H9 (cell line): Measurements from ENCODE around the gene PPT1. TPM values are rescaled to one million over a fixed set of nuclear protein-coding genes. Genes with fewer than 3 reads are reported as not detected.

Experiments used
- DNase-seq: peaks from one replicate; pipeline ENCODE4 v3.0.0-alpha.2; 2017
- H2AFZ ChIP-seq: one replicate; pipeline ENCODE4 v1.6.1; 2013; ENCODE audit warnings: mild to moderate bottlenecking, low read length, control low read depth, moderate library complexity
- H2AK5ac ChIP-seq: 2 replicates; pipeline ENCODE4 v1.6.1; 2013; ENCODE audit warnings: low read length, control low read depth, mixed read lengths; ENCODE audit not compliant: insufficient read length
- H2BK120ac ChIP-seq: one replicate; pipeline ENCODE4 v1.6.1; 2013; ENCODE audit warnings: low read depth, mild to moderate bottlenecking, low read length, control low read depth, inconsistent platforms; ENCODE audit not compliant: poor library complexity, severe bottlenecking
- H2BK12ac ChIP-seq: 2 replicates; pipeline ENCODE4 v1.6.1; 2013; ENCODE audit warnings: low read length, control low read depth, mixed read lengths, low read depth; ENCODE audit not compliant: insufficient read length
- H2BK15ac ChIP-seq: 2 replicates; pipeline ENCODE4 v1.6.1; 2013; ENCODE audit warnings: low read depth, low read length, control low read depth
- H2BK20ac ChIP-seq: one replicate; pipeline ENCODE4 v1.6.1; 2013; ENCODE audit warnings: low read depth, mild to moderate bottlenecking, low read length, control low read depth, inconsistent platforms; ENCODE audit not compliant: poor library complexity, severe bottlenecking
- H2BK5ac ChIP-seq: 2 replicates; pipeline ENCODE4 v1.6.1; 2013; ENCODE audit warnings: low read length, control low read depth, mixed read lengths; ENCODE audit not compliant: insufficient read length
- H3K14ac ChIP-seq: 2 replicates; pipeline ENCODE4 v1.6.1; 2013; ENCODE audit warnings: low read length, control low read depth; ENCODE audit not compliant: insufficient read depth
- H3K18ac ChIP-seq: 2 replicates; pipeline ENCODE4 v1.6.1; 2013; ENCODE audit warnings: low read depth, mild to moderate bottlenecking, mixed read lengths, low read length, control low read depth; ENCODE audit not compliant: insufficient read length
- H3K23ac ChIP-seq: 2 replicates; pipeline ENCODE4 v1.6.1; 2013; ENCODE audit warnings: low read length, control low read depth, mixed read lengths, low read depth; ENCODE audit not compliant: insufficient read length
- H3K23me2 ChIP-seq: 2 replicates; pipeline ENCODE4 v1.6.1; 2013; ENCODE audit warnings: low read depth, mild to moderate bottlenecking, mixed read lengths, low read length, control low read depth; ENCODE audit not compliant: insufficient read length, poor library complexity, severe bottlenecking
- H3K27ac ChIP-seq: 2 replicates; pipeline ENCODE4 v1.5.1; 2013; ENCODE audit warnings: low read length, control low read depth, mixed read lengths, low read depth; ENCODE audit not compliant: insufficient read length
- H3K27me3 ChIP-seq: 2 replicates; pipeline ENCODE4 v1.6.1; 2013; ENCODE audit warnings: low read length, control low read depth, inconsistent platforms; ENCODE audit not compliant: insufficient read depth
- H3K4ac ChIP-seq: 2 replicates; pipeline ENCODE4 v1.6.1; 2013; ENCODE audit warnings: low read depth, mild to moderate bottlenecking, control low read depth, inconsistent platforms, low read length, moderate library complexity
- H3K4me1 ChIP-seq: 2 replicates; pipeline ENCODE4 v1.6.1; 2013; ENCODE audit warnings: low read length, control low read depth, inconsistent platforms; ENCODE audit not compliant: insufficient read depth
- H3K4me2 ChIP-seq: 2 replicates; pipeline ENCODE4 v1.6.1; 2013; ENCODE audit warnings: low read length, control low read depth, mixed read lengths; ENCODE audit not compliant: insufficient read length, insufficient read depth
- H3K56ac ChIP-seq: 2 replicates; pipeline ENCODE4 v1.6.1; 2013; ENCODE audit warnings: low read depth, mild to moderate bottlenecking, mixed read lengths, low read length, control low read depth; ENCODE audit not compliant: insufficient read length
- H3K79me1 ChIP-seq: 2 replicates; pipeline ENCODE4 v1.6.1; 2013; ENCODE audit warnings: low read depth, mild to moderate bottlenecking, moderate library complexity, low read length, control low read depth, inconsistent platforms; ENCODE audit not compliant: insufficient read depth, poor library complexity, severe bottlenecking
- H3K79me2 ChIP-seq: 2 replicates; pipeline ENCODE4 v1.6.1; 2013; ENCODE audit warnings: low read length, control low read depth, inconsistent platforms; ENCODE audit not compliant: insufficient read depth
- H3K9ac ChIP-seq: 2 replicates; pipeline ENCODE4 v1.6.1; 2013; ENCODE audit warnings: low read length, control low read depth, mixed read lengths; ENCODE audit not compliant: insufficient read length; ENCODE audit errors: extremely low read depth
- H3K9me3 ChIP-seq: one replicate; pipeline ENCODE4 v1.6.1; 2013; ENCODE audit warnings: low read depth, low read length, inconsistent platforms; ENCODE audit not compliant: control insufficient read depth
- H3T11ph ChIP-seq: one replicate; pipeline ENCODE4 v1.6.1; 2013; ENCODE audit warnings: mild to moderate bottlenecking, low read length, control low read depth, inconsistent platforms
- H4K20me1 ChIP-seq: one replicate; pipeline ENCODE4 v1.6.1; 2013; ENCODE audit not compliant: control insufficient read depth, insufficient read length, insufficient read depth
- H4K5ac ChIP-seq: 2 replicates; pipeline ENCODE4 v1.6.1; 2013; ENCODE audit warnings: low read depth, mild to moderate bottlenecking, mixed read lengths, low read length, control low read depth; ENCODE audit not compliant: insufficient read length
- H4K8ac ChIP-seq: replicated peaks from 2 replicates; pipeline ENCODE4 v1.6.1; 2013; ENCODE audit warnings: low read length, control low read depth, mixed read lengths, low read depth; ENCODE audit not compliant: insufficient read length
- H4K91ac ChIP-seq: 2 replicates; pipeline ENCODE4 v1.6.1; 2013; ENCODE audit warnings: low read depth, mild to moderate bottlenecking, moderate library complexity, mixed read lengths, low read length, control low read depth; ENCODE audit not compliant: insufficient read length
- H3K27ac Mint-ChIP-seq, 3 experiments: 2 replicates in 2 of 3; 3 replicates in 1 of 3; pipeline ENCODE4 v1.8.0; 2020 to 2021; ENCODE audit warnings: mixed read lengths in 3 of 3, mild to moderate bottlenecking in 1 of 3, moderate library complexity in 1 of 3
- H3K27me3 Mint-ChIP-seq: 2 replicates; pipeline ENCODE4 v1.8.0; 2021; ENCODE audit warnings: low read depth, mild to moderate bottlenecking, moderate library complexity, mixed read lengths
- H3K36me3 Mint-ChIP-seq, 3 experiments: 2 replicates in 2 of 3; 3 replicates in 1 of 3; pipeline ENCODE4 v1.8.0; 2020 to 2021; ENCODE audit warnings: low read depth in 3 of 3, mixed read lengths in 3 of 3; ENCODE audit not compliant: insufficient read depth in 1 of 3
- H3K4me1 Mint-ChIP-seq, 2 experiments: 2 replicates each; pipeline ENCODE4 v1.8.0; 2020; ENCODE audit warnings: mixed read lengths in 2 of 2
- H3K4me3 Mint-ChIP-seq, 2 experiments: 2 replicates in 1 of 2; 3 replicates in 1 of 2; pipeline ENCODE4 v1.8.0; 2020 to 2021; ENCODE audit warnings: mild to moderate bottlenecking in 2 of 2, mixed read lengths in 2 of 2, moderate library complexity in 1 of 2
- H3K9me3 Mint-ChIP-seq, 2 experiments: 2 replicates in 1 of 2; 3 replicates in 1 of 2; pipeline ENCODE4 v1.8.0; 2020; ENCODE audit warnings: mild to moderate bottlenecking in 2 of 2, mixed read lengths in 2 of 2, moderate library complexity in 1 of 2
- WGBS: extraction: QIAGEN DNeasy Blood & Tissue Kit; methylation state at CpG from one replicate; pipeline ENCODE4 v1.1.7; 2013; ENCODE audit warnings: missing lambda C conversion rate, low lambda C conversion rate, mixed read lengths; ENCODE audit not compliant: insufficient read length; ENCODE audit errors: extremely low coverage; 5-methylcytosine and 5-hydroxymethylcytosine counted together
- total RNA-seq: library from RNA; stranded (reverse); gene quantifications from 2 replicates; pipeline ENCODE4 v1.2.1, GENCODE V29; 2021
- TF ChIP-seq, protein P1 (sequence below): fragments of 200-600 bp; sonication (generic); conservative IDR thresholded peaks from 3 replicates; pipeline ENCODE4 v1.8.0; 2021; ENCODE audit warnings: antibody characterized with exemption, mild to moderate bottlenecking

The PPT1 gene
- total RNA-seq, 1 experiment from 2014 or later, result 109 TPM

DNA sequence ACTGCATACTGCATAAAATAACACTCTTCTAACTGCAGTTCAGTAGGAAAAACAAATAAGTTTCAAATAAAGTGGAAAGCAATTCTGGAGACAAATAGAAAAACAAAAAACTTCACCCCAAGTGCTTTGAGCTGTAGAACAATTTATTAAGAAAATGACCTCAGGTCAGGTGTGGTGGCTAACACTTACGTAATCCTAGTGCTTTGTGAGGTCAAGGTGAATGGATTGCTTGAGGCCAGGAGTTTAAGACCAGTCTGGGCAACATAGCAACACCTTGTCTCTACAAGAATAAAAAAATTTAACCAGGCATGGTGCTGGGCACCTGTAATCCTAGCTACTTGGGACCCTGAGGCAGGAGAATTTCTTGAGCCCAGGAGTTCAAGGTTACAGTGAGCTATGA, 5.0 kb upstream of the PPT1 start:
- no peak overlapping the region for H2BK20ac ChIP-seq
- H3K4me2 ChIP-seq, result no peak overlapping the region
- H4K20me1 ChIP-seq, result no peaks in the 10 kb centered on the region
- no peak for DNase-seq
- H3K27me3 ChIP-seq, result no peaks in the 10 kb centered on the region
- no peaks in the 10 kb centered on the region for H3K79me1 ChIP-seq
- H3K14ac ChIP-seq, result no peak overlapping the region
- no peak overlapping the region for H2BK120ac ChIP-seq
- no peak overlapping the region for H3K4ac ChIP-seq
- H3K36me3 Mint-ChIP-seq, result no peaks in the 10 kb centered on the region
- peaks cover 2% of the 10 kb centered on the region; the same call in 1 of the 2 replicates for H3K4me1 ChIP-seq
- no peak overlapping the region for H3K9ac ChIP-seq
- no peaks in the 10 kb centered on the region for H3K79me2 ChIP-seq
- H4K5ac ChIP-seq, result no peak overlapping the region
- H3K4me3 Mint-ChIP-seq, result no peak overlapping the region
- H3K9me3 Mint-ChIP-seq, result no peaks in the 10 kb centered on the region; a peak in 2 of 5 replicates
- no peaks in the 10 kb centered on the region for H3K9me3 ChIP-seq
- H3K27me3 Mint-ChIP-seq, result peaks cover 27% of the 10 kb centered on the region
- H2BK15ac ChIP-seq, result no peak overlapping the region
- WGBS, result no CpG with 5 or more reads among the region's 1 CpG
- no peak overlapping the region for H2BK5ac ChIP-seq
- H3K27ac ChIP-seq, result no peak overlapping the region
- no peak overlapping the region for H2AK5ac ChIP-seq
- no peaks in the 10 kb centered on the region for H3K23me2 ChIP-seq
- H3K23ac ChIP-seq, result no peak overlapping the region
- no peak overlapping the region for H3K18ac ChIP-seq
- no peak overlapping the region for H3K56ac ChIP-seq
- H4K8ac ChIP-seq, result no peak overlapping the region
- no peak overlapping the region for H3K27ac Mint-ChIP-seq
- H4K91ac ChIP-seq, result no peak overlapping the region
- peaks cover 4 to 6% of the 10 kb centered on the region in 2 experiments for H3K4me1 Mint-ChIP-seq
- no peak overlapping the region for H2BK12ac ChIP-seq
- H2AFZ ChIP-seq, result no peak overlapping the region
- no peak overlapping the region for H3T11ph ChIP-seq
- TF ChIP-seq, protein P1, sequence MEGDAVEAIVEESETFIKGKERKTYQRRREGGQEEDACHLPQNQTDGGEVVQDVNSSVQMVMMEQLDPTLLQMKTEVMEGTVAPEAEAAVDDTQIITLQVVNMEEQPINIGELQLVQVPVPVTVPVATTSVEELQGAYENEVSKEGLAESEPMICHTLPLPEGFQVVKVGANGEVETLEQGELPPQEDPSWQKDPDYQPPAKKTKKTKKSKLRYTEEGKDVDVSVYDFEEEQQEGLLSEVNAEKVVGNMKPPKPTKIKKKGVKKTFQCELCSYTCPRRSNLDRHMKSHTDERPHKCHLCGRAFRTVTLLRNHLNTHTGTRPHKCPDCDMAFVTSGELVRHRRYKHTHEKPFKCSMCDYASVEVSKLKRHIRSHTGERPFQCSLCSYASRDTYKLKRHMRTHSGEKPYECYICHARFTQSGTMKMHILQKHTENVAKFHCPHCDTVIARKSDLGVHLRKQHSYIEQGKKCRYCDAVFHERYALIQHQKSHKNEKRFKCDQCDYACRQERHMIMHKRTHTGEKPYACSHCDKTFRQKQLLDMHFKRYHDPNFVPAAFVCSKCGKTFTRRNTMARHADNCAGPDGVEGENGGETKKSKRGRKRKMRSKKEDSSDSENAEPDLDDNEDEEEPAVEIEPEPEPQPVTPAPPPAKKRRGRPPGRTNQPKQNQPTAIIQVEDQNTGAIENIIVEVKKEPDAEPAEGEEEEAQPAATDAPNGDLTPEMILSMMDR, result no peak
